ENCODE measurements around the gene TMTC2. TPM values are rescaled to one million over a fixed set of nuclear protein-coding genes. Genes with fewer than 3 reads are reported as not detected.

The TMTC2 gene
- total RNA-seq, 4 donors from 2014 or later: 11.5 to 44.1 (median 16.0) TPM

GRCh38 chr12:82754856-82755255 lies 68.2 kb downstream of the TMTC2 start:
- TF ChIP-seq POLR2A (IDR thresholded peaks at IDR 0.05) (no peak), CTCF (IDR thresholded peaks at IDR 0.05) (no peak)
- Histone ChIP-seq H3K27me3 (no peaks in the 10 kb centered on the region), H3K9me3 (no peaks in the 10 kb centered on the region), H3K36me3 (no peaks in the 10 kb centered on the region), H3K27ac (no peak overlapping the region), H3K4me3 (no peak overlapping the region), H3K4me1 (no peaks in the 10 kb centered on the region)
- intact Hi-C loops (cut with DNase I; ENCODE audit: low total_unique reads): no loop called here
- DNase-seq: no peak

GRCh38 chr12:82756303-82756702 lies 69.6 kb downstream of the TMTC2 start:
- no peak for TF ChIP-seq POLR2A (IDR thresholded peaks at IDR 0.05)
- TF ChIP-seq CTCF (IDR thresholded peaks at IDR 0.05): no peak
- no peak for DNase-seq
- intact Hi-C loops (cut with DNase I; ENCODE audit: low total_unique reads): no loop called here
- Histone ChIP-seq H3K4me1 (no peaks in the 10 kb centered on the region), H3K36me3 (no peaks in the 10 kb centered on the region), H3K27ac (no peak overlapping the region), H3K9me3 (no peaks in the 10 kb centered on the region), H3K27me3 (no peaks in the 10 kb centered on the region), H3K4me3 (no peak overlapping the region)

- Histone ChIP-seq H3K4me3 (no peak overlapping the region), H3K27me3 (no peaks in the 10 kb centered on the region), H3K4me1 (no peaks in the 10 kb centered on the region), H3K9me3 (no peaks in the 10 kb centered on the region), H3K36me3 (no peaks in the 10 kb centered on the region), H3K27ac (no peak overlapping the region)
- intact Hi-C loops (cut with DNase I; ENCODE audit: low total_unique reads): no loop called here
- TF ChIP-seq POLR2A (IDR thresholded peaks at IDR 0.05) (no peak), CTCF (IDR thresholded peaks at IDR 0.05) (no peak)
- DNase-seq: no peak
These were observed 70.4 kb downstream of the TMTC2 start for GRCh38 chr12:82757059-82757458.

GRCh38 chr12:82757656-82758055 lies 71.0 kb downstream of the TMTC2 start:
- Histone ChIP-seq H3K27me3 (no peaks in the 10 kb centered on the region), H3K36me3 (no peaks in the 10 kb centered on the region), H3K27ac (no peak overlapping the region), H3K9me3 (no peaks in the 10 kb centered on the region), H3K4me1 (no peaks in the 10 kb centered on the region), H3K4me3 (no peak overlapping the region)
- no peak for TF ChIP-seq CTCF (IDR thresholded peaks at IDR 0.05)
- no peak for TF ChIP-seq POLR2A (IDR thresholded peaks at IDR 0.05)
- no peak for DNase-seq
- intact Hi-C loops (cut with DNase I; ENCODE audit: low total_unique reads): no loop called here

- no peaks in the 10 kb centered on the region for H3K4me1 ChIP-seq
- no peaks in the 10 kb centered on the region for H3K9me3 ChIP-seq
- no peak overlapping the region for H3K27ac ChIP-seq
- no peaks in the 10 kb centered on the region for H3K27me3 ChIP-seq
- no peak overlapping the region for H3K4me3 ChIP-seq
- intact Hi-C loops (cut with DNase I; ENCODE audit: low total_unique reads): no loop called here
- TF ChIP-seq CTCF (IDR thresholded peaks at IDR 0.05) (no peak), POLR2A (IDR thresholded peaks at IDR 0.05) (no peak)
- H3K36me3 ChIP-seq: no peaks in the 10 kb centered on the region
- no peak for DNase-seq
These were observed 72.1 kb downstream of the TMTC2 start for GRCh38 chr12:82758749-82759330.
